BLaER1 treated with 17β-estradiol and CSF1 and Interleukin-3, amounts not matched to agents 10 nM and 100 nM (cell line): ENCODE results near the gene KIR3DL3.
"Not testable (repeated sequence)": the region's sequence is repeated elsewhere in the genome, so short reads cannot be mapped to it uniquely, and the experiment has no call there.

Experiments
- H3K27ac ChIP-seq, 11 experiments: shearing (Covaris generic); formaldehyde crosslinking; 2 replicates each; pipeline ENCODE4 v1.8.1; 2022
- H3K27me3 ChIP-seq, 11 experiments: shearing (Covaris generic); formaldehyde crosslinking; 2 replicates each; pipeline ENCODE4 v1.8.1; 2022
- H3K36me3 ChIP-seq, 11 experiments: shearing (Covaris generic); formaldehyde crosslinking; 2 replicates each; pipeline ENCODE4 v1.8.1; 2022
- H3K4me1 ChIP-seq, 10 experiments: shearing (Covaris generic); formaldehyde crosslinking; 2 replicates each; pipeline ENCODE4 v1.8.1; 2022
- H3K4me2 ChIP-seq, 11 experiments: shearing (Covaris generic); formaldehyde crosslinking; 2 replicates each; pipeline ENCODE4 v1.8.1; 2022
- H3K4me3 ChIP-seq, 10 experiments: shearing (Covaris generic); formaldehyde crosslinking; 2 replicates each; pipeline ENCODE4 v1.8.1; 2022
- H3K9ac ChIP-seq, 11 experiments: shearing (Covaris generic); formaldehyde crosslinking; 2 replicates each; pipeline ENCODE4 v1.8.1; 2022
- H3K9me3 ChIP-seq, 11 experiments: shearing (Covaris generic); formaldehyde crosslinking; replicated peaks in 1 of 11; 2 replicates each; pipeline ENCODE4 v1.8.1; 2022
- H4K20me1 ChIP-seq, 11 experiments: shearing (Covaris generic); formaldehyde crosslinking; 2 replicates each; pipeline ENCODE4 v1.8.1; 2022
- Cebpa-rat ChIP-seq, 11 experiments: shearing (Covaris generic); IDR thresholded peaks; 2 replicates each; pipeline ENCODE4 v1.8.1; 2022

The KIR3DL3 gene

GRCh38 chr19:54696117-54696548 is 28.1 kb upstream of the KIR3DL3 start:
- peak overlapping the region in 10 of 11 experiments; percentile 31 to 81 (median 74); a peak in 18 of 22 replicates for H3K27ac ChIP-seq
- no peaks in the 10 kb centered on the region; a peak in 1 of 22 replicates for H3K36me3 ChIP-seq
- H3K9ac ChIP-seq, result peak overlapping the region in 10 of 11 experiments; percentile 46 to 73 (median 66); a peak in 18 of 22 replicates
- peak overlapping the region in 9 of 10 experiments; percentile 39 to 66 (median 52); a peak in 18 of 20 replicates for H3K4me3 ChIP-seq
- H4K20me1 ChIP-seq, result no peaks in the 10 kb centered on the region
- peak overlapping the region; percentile 81 to 99 (median 93) for H3K4me2 ChIP-seq
- H3K27me3 ChIP-seq, result no peaks in the 10 kb centered on the region
- H3K9me3 ChIP-seq, result peaks cover 0 to 3% (median 0%) of the 10 kb centered on the region in 11 experiments; a peak in 1 of 22 replicates
- no peak for TF ChIP-seq Cebpa-rat (IDR thresholded peaks at IDR 0.05)
- peaks cover 39 to 59% (median 50%) of the 10 kb centered on the region in 10 experiments for H3K4me1 ChIP-seq

- peaks cover 39 to 54% (median 48%) of the 10 kb centered on the region in 10 experiments for H3K4me1 ChIP-seq
- TF ChIP-seq Cebpa-rat (IDR thresholded peaks at IDR 0.05), result no peak
- H3K4me2 ChIP-seq, result peak overlapping the region; percentile 81 to 99 (median 93)
- H3K27ac ChIP-seq, result peak overlapping the region in 10 of 11 experiments; percentile 31 to 81 (median 74); a peak in 18 of 22 replicates
- no peaks in the 10 kb centered on the region for H4K20me1 ChIP-seq
- peak overlapping the region in 10 of 11 experiments; percentile 46 to 73 (median 66); a peak in 18 of 22 replicates for H3K9ac ChIP-seq
- peak overlapping the region in 9 of 10 experiments; percentile 39 to 66 (median 52); a peak in 18 of 20 replicates for H3K4me3 ChIP-seq
- H3K36me3 ChIP-seq, result no peaks in the 10 kb centered on the region; a peak in 1 of 22 replicates
- no peaks in the 10 kb centered on the region for H3K27me3 ChIP-seq
- peaks cover 0 to 3% (median 0%) of the 10 kb centered on the region in 11 experiments; a peak in 1 of 22 replicates for H3K9me3 ChIP-seq
These were observed 27.5 kb upstream of the KIR3DL3 start for GRCh38 chr19:54696766-54697165.

GRCh38 chr19:54697716-54698115 is 26.5 kb upstream of the KIR3DL3 start:
- H3K27me3 ChIP-seq, H3K9ac ChIP-seq, H3K9me3 ChIP-seq, H3K36me3 ChIP-seq, H4K20me1 ChIP-seq: not testable (repeated sequence)
- Histone ChIP-seq H3K27ac (0 out of 22 replicates have a peak overlapping the region, but pooled peaks of 1 of the 11 experiments have one; percentile 13), H3K4me2 (peak overlapping the region; percentile 53 to 99 (median 90); a peak in 21 of 22 replicates), H3K4me1 (peaks cover 39 to 52% (median 46%) of the 10 kb centered on the region in 10 experiments), H3K4me3 (0 out of 20 replicates have a peak overlapping the region, but pooled peaks of 2 of the 10 experiments have one; percentile 60 to 66)

- no peak overlapping the region for H3K4me3 ChIP-seq
- no peaks in the 10 kb centered on the region; a peak in 1 of 22 replicates for H3K36me3 ChIP-seq
- H3K9ac ChIP-seq, result no peak overlapping the region
- no peaks in the 10 kb centered on the region for H4K20me1 ChIP-seq
- H3K4me2 ChIP-seq, result no peak overlapping the region
- H3K27ac ChIP-seq, result no peak overlapping the region
- no peaks in the 10 kb centered on the region for H3K27me3 ChIP-seq
- H3K4me1 ChIP-seq, result peaks cover 13 to 32% (median 26%) of the 10 kb centered on the region in 10 experiments
- no peak for TF ChIP-seq Cebpa-rat (IDR thresholded peaks at IDR 0.05)
- H3K9me3 ChIP-seq, result no peaks in the 10 kb centered on the region
These were observed 19.3 kb upstream of the KIR3DL3 start for GRCh38 chr19:54704928-54705327.

GRCh38 chr19:54707962-54708361 is 16.3 kb upstream of the KIR3DL3 start:
- H3K4me2 ChIP-seq, result peak overlapping the region; percentile 27 to 90 (median 77)
- no peak for TF ChIP-seq Cebpa-rat (IDR thresholded peaks at IDR 0.05)
- peaks cover 13 to 33% (median 30%) of the 10 kb centered on the region in 10 experiments for H3K4me1 ChIP-seq
- H3K9me3 ChIP-seq, result 0 out of 22 replicates have a peak, but pooled peaks cover 0 to 3% (median 0%) of the 10 kb centered on the region in 11 experiments
- H3K4me3 ChIP-seq, result no peak overlapping the region; a peak in 1 of 20 replicates
- H4K20me1 ChIP-seq, result no peaks in the 10 kb centered on the region
- H3K27me3 ChIP-seq, result no peaks in the 10 kb centered on the region
- peak overlapping the region in 1 of 11 experiments; percentile 35; a peak in 2 of 22 replicates for H3K9ac ChIP-seq
- H3K27ac ChIP-seq, result peak overlapping the region in 5 of 11 experiments; percentile 22 to 52 (median 30); a peak in 7 of 22 replicates
- H3K36me3 ChIP-seq, result no peaks in the 10 kb centered on the region

GRCh38 chr19:54708781-54709180 is 15.5 kb upstream of the KIR3DL3 start:
- Histone ChIP-seq H3K9ac (no peak overlapping the region), H3K4me3 (no peak overlapping the region), H3K4me2 (peak overlapping the region; percentile 27 to 90 (median 77)), H3K27me3 (no peaks in the 10 kb centered on the region), H3K36me3 (no peaks in the 10 kb centered on the region), H3K27ac (peak overlapping the region in 5 of 11 experiments; percentile 22 to 52 (median 30); a peak in 5 of 22 replicates), H3K9me3 (0 out of 22 replicates have a peak, but pooled peaks cover 0 to 6% (median 0%) of the 10 kb centered on the region in 11 experiments), H3K4me1 (peaks cover 13 to 33% (median 30%) of the 10 kb centered on the region in 10 experiments), H4K20me1 (no peaks in the 10 kb centered on the region)
- TF ChIP-seq Cebpa-rat (IDR thresholded peaks at IDR 0.05), result no peak

- Histone ChIP-seq H3K27me3 (no peaks in the 10 kb centered on the region), H3K27ac (peak overlapping the region in 2 of 11 experiments; percentile 27 to 52; a peak in 1 of 22 replicates), H3K4me1 (peaks cover 13 to 33% (median 30%) of the 10 kb centered on the region in 10 experiments), H3K36me3 (no peaks in the 10 kb centered on the region), H3K4me3 (no peak overlapping the region), H3K4me2 (peak overlapping the region in 10 of 11 experiments; percentile 28 to 90 (median 74); a peak in 15 of 22 replicates), H3K9me3 (0 out of 22 replicates have a peak, but pooled peaks cover 0 to 6% (median 0%) of the 10 kb centered on the region in 11 experiments), H3K9ac (no peak overlapping the region), H4K20me1 (no peaks in the 10 kb centered on the region)
- no peak for TF ChIP-seq Cebpa-rat (IDR thresholded peaks at IDR 0.05)
These were observed 14.9 kb upstream of the KIR3DL3 start for GRCh38 chr19:54709212-54709948.

- H3K9ac ChIP-seq, H3K27me3 ChIP-seq, H3K36me3 ChIP-seq, H4K20me1 ChIP-seq, H3K4me3 ChIP-seq, H3K9me3 ChIP-seq, H3K27ac ChIP-seq: not testable (repeated sequence)
- Histone ChIP-seq H3K4me2 (peak overlapping the region in 6 of 11 experiments; percentile 13 to 30 (median 18); a peak in 6 of 22 replicates), H3K4me1 (peaks cover 13 to 33% (median 30%) of the 10 kb centered on the region in 10 experiments)
These were observed 14.3 kb upstream of the KIR3DL3 start for GRCh38 chr19:54709956-54710355.

- H3K9ac ChIP-seq, result no peak overlapping the region
- H3K9me3 ChIP-seq, result peaks cover 15 to 43% (median 24%) of the 10 kb centered on the region in 11 experiments
- no peaks in the 10 kb centered on the region for H4K20me1 ChIP-seq
These were observed 402 bp downstream of the KIR3DL3 start for GRCh38 chr19:54724644-54725043.

More at GRCh38 chr19:54724644-54725043, 402 bp downstream of the KIR3DL3 start:
- Histone ChIP-seq H3K4me2 (no peak overlapping the region), H3K4me1 (no peaks in the 10 kb centered on the region), H3K27ac (no peak overlapping the region), H3K27me3 (no peaks in the 10 kb centered on the region), H3K4me3 (no peak overlapping the region), H3K36me3 (no peaks in the 10 kb centered on the region)
- TF ChIP-seq Cebpa-rat (IDR thresholded peaks at IDR 0.05), result no peak
